Parathyroid adenoma (tissue), 2 donors: ENCODE data around the gene ADM5.

Experiments used
- H2AFZ ChIP-seq: fragments of 300-600 bp; sonication (generic); one replicate; pipeline ENCODE4 v1.7.0; 2017; ENCODE audit warnings: antibody characterized with exemption, mild to moderate bottlenecking
- H3K27ac ChIP-seq: fragments of 300-600 bp; sonication (generic); one replicate; pipeline ENCODE4 v1.7.0; 2017
- H3K27me3 ChIP-seq: fragments of 300-600 bp; sonication (generic); one replicate; pipeline ENCODE4 v1.7.0; 2017; ENCODE audit warnings: low read length; ENCODE audit not compliant: control insufficient read depth, insufficient read depth
- H3K36me3 ChIP-seq: fragments of 300-600 bp; sonication (generic); one replicate; pipeline ENCODE4 v1.7.0; 2017; ENCODE audit warnings: low read length; ENCODE audit not compliant: control insufficient read depth, insufficient read depth
- H3K4me1 ChIP-seq: fragments of 300-600 bp; sonication (generic); one replicate; pipeline ENCODE4 v1.7.0; 2017; ENCODE audit warnings: control low read depth
- H3K4me2 ChIP-seq: fragments of 300-600 bp; sonication (generic); one replicate; pipeline ENCODE4 v1.7.0; 2017; ENCODE audit warnings: low read length
- H3K4me3 ChIP-seq: fragments of 300-600 bp; sonication (generic); one replicate; pipeline ENCODE4 v1.7.0; 2017; ENCODE audit warnings: low read depth, low read length
- H3K79me2 ChIP-seq: fragments of 300-600 bp; sonication (generic); one replicate; pipeline ENCODE4 v1.7.0; 2017; ENCODE audit warnings: control low read depth
- H3K9ac ChIP-seq: fragments of 300-600 bp; sonication (generic); one replicate; pipeline ENCODE4 v1.7.0; 2017; ENCODE audit warnings: mild to moderate bottlenecking
- H3K9me3 ChIP-seq: fragments of 300-600 bp; sonication (generic); one replicate; pipeline ENCODE4 v1.7.0; 2017; ENCODE audit warnings: low read length; ENCODE audit not compliant: control insufficient read depth
- TF ChIP-seq, protein P1 (sequence below): fragments of 300-600 bp; sonication (generic); IDR thresholded peaks from one replicate; pipeline ENCODE4 v1.7.0; 2017; ENCODE audit warnings: antibody characterized with exemption, mild to moderate bottlenecking
- donor health status: primary hyperparathyroidism.

Gene ADM5

DNA sequence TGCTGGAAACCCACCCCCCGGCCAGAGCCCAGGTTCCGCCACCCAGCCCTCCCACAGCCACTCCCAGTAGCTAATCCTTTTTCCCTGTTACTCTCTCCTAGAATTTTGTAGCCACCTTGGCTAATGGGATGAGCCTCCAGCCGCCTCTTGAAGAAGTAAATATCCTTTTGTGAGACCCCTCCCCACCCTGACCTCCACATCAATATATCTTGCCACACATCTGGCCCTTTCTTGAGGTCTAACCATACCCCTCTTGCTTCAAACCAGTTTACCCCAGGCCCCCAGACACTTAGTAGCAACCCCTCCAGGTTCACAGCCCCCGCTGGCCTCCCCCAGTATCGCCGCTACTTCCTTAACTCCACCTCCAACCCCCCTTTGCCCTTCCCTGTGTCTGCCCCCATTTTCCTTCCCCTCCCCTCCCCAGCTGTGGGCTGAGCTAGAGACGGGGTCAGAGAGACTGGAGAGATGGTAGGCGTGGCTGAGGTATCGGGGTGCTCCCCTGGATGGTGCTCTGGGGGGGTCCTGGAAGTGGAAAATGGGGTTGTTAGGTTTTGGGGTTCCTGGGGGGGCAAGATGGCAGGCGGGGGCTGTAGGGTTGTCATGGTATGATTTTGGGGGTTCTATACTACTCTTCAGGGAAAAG, 9.5 kb upstream of the ADM5 start:
- no peak overlapping the region for H2AFZ ChIP-seq
- H3K4me3 ChIP-seq = no peak overlapping the region
- H3K9ac ChIP-seq = no peak overlapping the region
- H3K36me3 ChIP-seq = no peaks in the 10 kb centered on the region
- H3K9me3 ChIP-seq = no peaks in the 10 kb centered on the region
- H3K79me2 ChIP-seq = peaks cover 18% of the 10 kb centered on the region
- H3K4me2 ChIP-seq = peak overlapping the region; percentile 33
- TF ChIP-seq, protein P1, sequence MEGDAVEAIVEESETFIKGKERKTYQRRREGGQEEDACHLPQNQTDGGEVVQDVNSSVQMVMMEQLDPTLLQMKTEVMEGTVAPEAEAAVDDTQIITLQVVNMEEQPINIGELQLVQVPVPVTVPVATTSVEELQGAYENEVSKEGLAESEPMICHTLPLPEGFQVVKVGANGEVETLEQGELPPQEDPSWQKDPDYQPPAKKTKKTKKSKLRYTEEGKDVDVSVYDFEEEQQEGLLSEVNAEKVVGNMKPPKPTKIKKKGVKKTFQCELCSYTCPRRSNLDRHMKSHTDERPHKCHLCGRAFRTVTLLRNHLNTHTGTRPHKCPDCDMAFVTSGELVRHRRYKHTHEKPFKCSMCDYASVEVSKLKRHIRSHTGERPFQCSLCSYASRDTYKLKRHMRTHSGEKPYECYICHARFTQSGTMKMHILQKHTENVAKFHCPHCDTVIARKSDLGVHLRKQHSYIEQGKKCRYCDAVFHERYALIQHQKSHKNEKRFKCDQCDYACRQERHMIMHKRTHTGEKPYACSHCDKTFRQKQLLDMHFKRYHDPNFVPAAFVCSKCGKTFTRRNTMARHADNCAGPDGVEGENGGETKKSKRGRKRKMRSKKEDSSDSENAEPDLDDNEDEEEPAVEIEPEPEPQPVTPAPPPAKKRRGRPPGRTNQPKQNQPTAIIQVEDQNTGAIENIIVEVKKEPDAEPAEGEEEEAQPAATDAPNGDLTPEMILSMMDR = no peak
- H3K27me3 ChIP-seq = no peaks in the 10 kb centered on the region
- peaks cover 18% of the 10 kb centered on the region for H3K4me1 ChIP-seq
- peak overlapping the region; percentile 90 for H3K27ac ChIP-seq

GRCh38 chr19:49680421-49681351, 8.7 kb upstream of the ADM5 start:
- Histone ChIP-seq H3K4me3 (no peak overlapping the region), H3K4me1 (peaks cover 18% of the 10 kb centered on the region), H3K9ac (no peak overlapping the region), H2AFZ (peak overlapping the region; percentile 56), H3K27me3 (no peaks in the 10 kb centered on the region), H3K36me3 (no peaks in the 10 kb centered on the region), H3K4me2 (peak overlapping the region; percentile 33), H3K9me3 (no peaks in the 10 kb centered on the region), H3K79me2 (peaks cover 18% of the 10 kb centered on the region), H3K27ac (peak overlapping the region; percentile 90)
- TF ChIP-seq, protein P1 = peak; percentile 100

DNA sequence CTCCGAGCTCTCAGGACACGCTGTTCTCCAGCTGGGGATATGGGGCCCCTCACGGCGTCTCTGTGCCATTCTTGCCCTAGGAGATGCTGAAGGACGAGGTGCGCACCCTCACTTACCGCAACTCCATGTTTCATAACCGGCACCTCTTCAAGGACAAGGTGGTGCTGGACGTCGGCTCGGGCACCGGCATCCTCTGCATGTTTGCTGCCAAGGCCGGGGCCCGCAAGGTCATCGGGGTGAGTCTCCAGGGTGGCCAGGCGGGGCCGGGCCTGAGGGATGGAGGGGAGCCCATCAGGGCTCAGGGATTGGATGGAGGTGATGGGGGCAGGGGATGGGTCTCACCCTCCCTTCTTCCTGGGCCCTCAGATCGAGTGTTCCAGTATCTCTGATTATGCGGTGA, 7.6 kb upstream of the ADM5 start:
- Histone ChIP-seq H3K36me3 (no peaks in the 10 kb centered on the region), H3K27ac (no peak overlapping the region), H3K9ac (no peak overlapping the region), H3K79me2 (peaks cover 18% of the 10 kb centered on the region), H3K4me1 (peaks cover 18% of the 10 kb centered on the region), H3K4me2 (no peak overlapping the region), H3K27me3 (no peaks in the 10 kb centered on the region), H3K4me3 (no peak overlapping the region), H3K9me3 (no peaks in the 10 kb centered on the region), H2AFZ (no peak overlapping the region)
- TF ChIP-seq, protein P1 = no peak

DNA sequence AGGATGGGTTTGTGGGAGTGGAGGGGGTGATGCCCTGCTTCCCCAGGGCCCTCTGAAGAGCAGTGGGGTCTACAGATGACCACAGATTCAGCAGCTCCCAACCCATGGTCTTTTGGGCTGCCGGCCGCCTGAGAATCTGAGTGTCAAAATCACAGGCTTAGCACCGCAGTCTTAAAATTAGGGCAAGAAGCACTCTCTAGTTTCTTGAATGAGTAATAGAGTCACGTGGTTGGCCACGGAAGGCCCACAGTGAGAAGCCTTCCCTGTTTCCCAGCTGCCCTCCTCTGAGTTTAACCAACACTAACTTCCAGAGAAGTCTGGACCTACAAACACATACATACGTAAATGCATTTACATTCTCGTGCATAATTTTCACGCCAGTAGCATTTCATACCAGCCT, 7.1 kb upstream of the ADM5 start:
- Histone ChIP-seq H3K4me3 (no peak overlapping the region), H2AFZ (no peak overlapping the region), H3K27ac (no peak overlapping the region), H3K27me3 (no peaks in the 10 kb centered on the region), H3K4me1 (peaks cover 18% of the 10 kb centered on the region), H3K4me2 (no peak overlapping the region), H3K9ac (no peak overlapping the region), H3K9me3 (no peaks in the 10 kb centered on the region), H3K36me3 (no peaks in the 10 kb centered on the region), H3K79me2 (peaks cover 18% of the 10 kb centered on the region)
- TF ChIP-seq, protein P1 = no peak
